ENCODE data around the gene PRM2.
A peak's percentile ranks its signal among the peaks of the same experiment; 100 is the strongest.

PRM2 gene

GRCh38 chr16:11258553-11259492 is 17.5 kb downstream of the PRM2 start:
- peak; percentile 65 for DNase-seq

- DNase-seq: peak; percentile 72
These were observed 18.9 kb downstream of the PRM2 start for GRCh38 chr16:11257131-11257938.

GRCh38 chr16:11256661-11257130 is 19.6 kb downstream of the PRM2 start:
- peak; percentile 74 for DNase-seq

GRCh38 chr16:11255737-11256660 is 20.3 kb downstream of the PRM2 start, which contains the start of gene SOCS1:
SOCS1 (minus strand) TSS chr16:11256204; CDS start chr16:11255478, 726 bp downstream.
- peak; percentile 87 for DNase-seq

- DNase-seq: peak; percentile 60
These were observed 21.2 kb downstream of the PRM2 start for GRCh38 chr16:11254913-11255736.

GRCh38 chr16:11253995-11254912 is 22.0 kb downstream of the PRM2 start:
- DNase-seq: no peak

- DNase-seq: peak; percentile 66
These were observed 23.0 kb downstream of the PRM2 start for GRCh38 chr16:11253009-11253994.

GRCh38 chr16:11252482-11252931 is 23.8 kb downstream of the PRM2 start:
- no peak for DNase-seq

GRCh38 chr16:11251525-11252481 is 24.5 kb downstream of the PRM2 start:
- DNase-seq: peak; percentile 89

- no peak for DNase-seq
These were observed 25.3 kb downstream of the PRM2 start for GRCh38 chr16:11250786-11251524.

GRCh38 chr16:11250091-11250785 is 26.0 kb downstream of the PRM2 start:
- no peak for DNase-seq

GRCh38 chr16:11249233-11250061 is 26.8 kb downstream of the PRM2 start:
- no peak for DNase-seq

- no peak for DNase-seq
These were observed 28.1 kb downstream of the PRM2 start for GRCh38 chr16:11248133-11248532.

- DNase-seq: no peak
These were observed 30.3 kb downstream of the PRM2 start for GRCh38 chr16:11245988-11246387.

- DNase-seq: no peak
These were observed 31.0 kb downstream of the PRM2 start for GRCh38 chr16:11245222-11245737.
